ENCODE results near the gene CD8B2. TPM values are rescaled to one million over a fixed set of nuclear protein-coding genes. Genes with fewer than 3 reads are reported as not detected.

The CD8B2 gene
- total and polyA plus RNA-seq, 9 of the 15 experiments (the other 6 are each of a cell fraction or from before 2014, with no cell fraction given) = 0.03 TPM; not detected in 8

GRCh38 chr2:106534471-106534870 is 47.3 kb downstream of the CD8B2 start:
- POLR2A ChIA-PET = no interaction called here

More at GRCh38 chr2:106534471-106534870, 47.3 kb downstream of the CD8B2 start:
- no peak for TF ChIP-seq GTF3C2 (IDR thresholded peaks at IDR 0.05; ENCODE audit: borderline replicate concordance, extremely low read depth, insufficient read length)
- TF ChIP-seq ZNF224 (CRISPR knock-in tag; IDR thresholded peaks at IDR 0.05) = no peak
- no peak for TF ChIP-seq SREBF1 (IDR thresholded peaks at IDR 0.05; ENCODE audit: borderline replicate concordance, low read depth, low read length)
- TF ChIP-seq ZNF23 (CRISPR knock-in tag; IDR thresholded peaks at IDR 0.05) = no peak
- TF ChIP-seq VEZF1 (CRISPR knock-in tag; IDR thresholded peaks at IDR 0.05) = no peak
- TF ChIP-seq HMG20A (CRISPR knock-in tag; conservative IDR thresholded peaks at IDR 0.05) = no peak
- no peak for TF ChIP-seq SRSF1 (IDR thresholded peaks at IDR 0.05; ENCODE audit: low read depth, low read length)
- TF ChIP-seq DEAF1 (CRISPR knock-in tag; IDR thresholded peaks at IDR 0.05) = no peak
- TF ChIP-seq POLR2AphosphoS5 (IDR thresholded peaks at IDR 0.05; ENCODE audit: control insufficient read depth, insufficient read depth, low read depth, low read length) = no peak
- CTCF ChIA-PET (ENCODE audit: low intra/inter-chr PET ratio) = no interaction called here
- H3K79me2 ChIP-seq (ENCODE audit: control insufficient read depth, insufficient read depth, low read length) = no peaks in the 10 kb centered on the region
- no TSS peak for BruUV-seq (replicated peaks)
- no peak for FAIRE-seq
- WGBS (ENCODE audit: insufficient coverage, low coverage, missing lambda C conversion rate) = 2% methylated on average over 6 of the region's 6 CpGs
- no peak overlapping the region for H3K4me3 ChIP-seq
- no peak overlapping the region; a peak in 1 of 4 replicates for H3K9ac ChIP-seq (ENCODE audit: insufficient read depth in 1 of 2, low read depth in 2 of 2, low read length in 2 of 2)
- intact Hi-C loops (cut with micrococcal nuclease) = no loop called here
- no peak overlapping the region for H3K27ac ChIP-seq (ENCODE audit: extremely low read depth, low read depth, low read length)
- H3K9me1 ChIP-seq (ENCODE audit: control insufficient read depth, insufficient read depth, low read length) = no peaks in the 10 kb centered on the region
- peaks cover 0 to 28% of the 10 kb centered on the region in 2 experiments; a peak in 2 of 5 replicates for H3K27me3 ChIP-seq (ENCODE audit: control insufficient read depth in 2 of 2, insufficient read depth in 2 of 2, low read length in 2 of 2)
- no peak overlapping the region for H3K4me2 ChIP-seq (ENCODE audit: insufficient read depth, low read length)
- H3K36me3 ChIP-seq (ENCODE audit: control insufficient read depth, insufficient read depth, low read length) = no peaks in the 10 kb centered on the region
- H2AFZ ChIP-seq (ENCODE audit: low read depth, low read length) = no peak overlapping the region
- H3K9me3 ChIP-seq (replicated peaks; ENCODE audit: control insufficient read depth, insufficient read depth, low read depth, low read length) = no peaks in the 10 kb centered on the region
- H3K4me1 ChIP-seq (replicated peaks in 1 of 2; ENCODE audit: control insufficient read depth in 2 of 2, insufficient read depth in 2 of 2, low read length in 2 of 2) = no peaks in the 10 kb centered on the region
- H4K20me1 ChIP-seq (replicated peaks; ENCODE audit: control insufficient read depth, insufficient read depth, low read length) = no peaks in the 10 kb centered on the region
- no peak for DNase-seq (ENCODE audit: extremely low read depth in 1 of 4, low spot score in 3 of 4)
- ATAC-seq = no peak
- in situ Hi-C loops (cut with MboI) = no loop called here

All from K562 (cell line).